GM21825 (cell line): ENCODE data around the gene STMP1.
"Not testable (repeated sequence)": the region's sequence is repeated elsewhere in the genome, so short reads cannot be mapped to it uniquely, and the experiment has no call there.

ENCODE experiments used
- ATAC-seq: cut with Tn5 transposase; IDR thresholded peaks from one replicate; pipeline ENCODE4 v1.9.1; 2021; ENCODE audit warnings: mild to moderate bottlenecking, moderate library complexity; ENCODE audit not compliant: unreplicated experiment

Gene STMP1

GRCh38 chr7:135664046-135664589 lies 1.8 kb downstream of the STMP1 start:
- ATAC-seq, result no peak

- ATAC-seq, result no peak
Measured at GRCh38 chr7:135665042-135665441, 2.7 kb downstream of the STMP1 start.

GRCh38 chr7:135666156-135666555 lies 3.8 kb downstream of the STMP1 start:
- no peak for ATAC-seq

GRCh38 chr7:135666846-135667245 lies 4.5 kb downstream of the STMP1 start:
- ATAC-seq, result no peak

- ATAC-seq, result not testable (repeated sequence)
Measured at GRCh38 chr7:135667626-135668025, 5.3 kb downstream of the STMP1 start.

- ATAC-seq, result not testable (repeated sequence)
Measured at GRCh38 chr7:135668852-135669395, 6.6 kb downstream of the STMP1 start.

GRCh38 chr7:135669774-135670173 lies 7.5 kb downstream of the STMP1 start:
- ATAC-seq, result no peak

- no peak for ATAC-seq
Measured at GRCh38 chr7:135670179-135670578, 7.9 kb downstream of the STMP1 start.

- peak; percentile 76 for ATAC-seq
Measured at GRCh38 chr7:135672560-135673359, 10.4 kb downstream of the STMP1 start.

- ATAC-seq, result no peak
Measured at GRCh38 chr7:135673360-135673706, 11.0 kb downstream of the STMP1 start.

- ATAC-seq, result no peak
Measured at GRCh38 chr7:135678612-135679575, 16.6 kb downstream of the STMP1 start.

GRCh38 chr7:135681762-135682161 lies 19.4 kb downstream of the STMP1 start:
- no peak for ATAC-seq

GRCh38 chr7:135682191-135682590 lies 19.9 kb downstream of the STMP1 start:
- no peak for ATAC-seq

- ATAC-seq, result no peak
Measured at GRCh38 chr7:135683609-135684008, 21.3 kb downstream of the STMP1 start.

- no peak for ATAC-seq
Measured at GRCh38 chr7:135684136-135684535, 21.8 kb downstream of the STMP1 start.

- no peak for ATAC-seq
Measured at GRCh38 chr7:135684699-135685098, 22.4 kb downstream of the STMP1 start.

- no peak for ATAC-seq
Measured at GRCh38 chr7:135685306-135686084, 23.2 kb downstream of the STMP1 start.

- no peak for ATAC-seq
Measured at GRCh38 chr7:135687466-135687865, 25.2 kb downstream of the STMP1 start.

- ATAC-seq, result no peak
Measured at GRCh38 chr7:135690566-135690965, 28.3 kb downstream of the STMP1 start.

GRCh38 chr7:135692055-135692454 lies 29.7 kb downstream of the STMP1 start:
- no peak for ATAC-seq
